Ovary (tissue), 9 donors: ENCODE measurements around the gene CACNB4. TPM values are rescaled to one million over a fixed set of nuclear protein-coding genes. Genes with fewer than 3 reads are reported as not detected.

Experiments
- DNase-seq, 5 donors: peaks; one replicate each; pipeline ENCODE4 v3.0.0-alpha.2; 2019 to 2020
- H3K27ac ChIP-seq, 2 donors: fragments of 200-600 bp; one replicate each; pipeline versions ENCODE4 v1.5.1 to v1.8.0; 2019 to 2022
- H3K27me3 ChIP-seq: fragments of 200-600 bp; one replicate; pipeline ENCODE4 v1.8.0; 2022
- H3K36me3 ChIP-seq: fragments of 200-600 bp; sonication (generic); one replicate; pipeline ENCODE4 v1.5.1; 2019
- H3K4me1 ChIP-seq: one replicate; pipeline ENCODE4 v1.8.1; 2013; ENCODE audit warnings: mild to moderate bottlenecking, moderate library complexity; ENCODE audit not compliant: insufficient read depth
- H3K4me3 ChIP-seq: fragments of 200-600 bp; sonication (generic); one replicate; pipeline ENCODE4 v1.5.1; 2017
- H3K9me3 ChIP-seq, 2 donors: fragments of 200-600 bp in 1 of 2; sonication (generic) in 1 of 2; one replicate each; pipeline versions ENCODE4 v1.5.1 to v1.8.1; 2013 to 2019; ENCODE audit warnings: mild to moderate bottlenecking in 1 of 2, moderate library complexity in 1 of 2
- EP300 ChIP-seq: sonication (generic); formaldehyde crosslinking; IDR thresholded peaks from one replicate; pipeline ENCODE4 v1.6.1; 2017; ENCODE audit warnings: antibody characterized with exemption
- POLR2A ChIP-seq: fragments of 450-650 bp; IDR thresholded peaks from one replicate; pipeline ENCODE4 v1.6.1; 2017; ENCODE audit warnings: antibody characterized with exemption, mild to moderate bottlenecking, moderate library complexity
- WGBS, 3 donors: extraction: QIAGEN DNeasy Blood & Tissue Kit in 1 of 3; methylation state at CpG; one replicate each; pipeline versions ENCODE4 v1.1.5 to v1.1.7; 2013 to 2017; 5-methylcytosine and 5-hydroxymethylcytosine counted together
- intact Hi-C, 4 donors: fragments of 100-400 bp; cut with DNase I; formaldehyde crosslinking; loops; one replicate each; pipeline versions ENCODE4 v1.11.0 to v1.15.1; 2022 to 2023
- polyA plus RNA-seq, 2 donors: library from polyadenylated mRNA; stranded (reverse); fragments of 200-250 nt in 1 of 2; fragments of 350-450 nt in 1 of 2; fragmentation: Illumina TruSeq in 1 of 2; extraction: RNeasy Lipid Tissue Mini Kit (QIAGEN cat#74804) in 1 of 2; gene quantifications; one replicate each; pipeline ENCODE4 v1.2.3, GENCODE V29; 2013 to 2014
- total RNA-seq, 7 donors: library from RNA; depleted of rRNA in 2 of 7; stranded (reverse); fragments of >200 nt in 2 of 7; fragmentation: NEBNext Ultra II Directional in 3 of 7; extraction: Animal tissue kit (Norgen Biotek cat#: 25700) in 3 of 7; gene quantifications; one replicate each; pipeline versions ENCODE4 v1.1.0 to v1.2.4, GENCODE V29; 2016 to 2023
- TF ChIP-seq, protein P1 (sequence below), 3 donors: fragments of 450-650 bp in 2 of 3; fragments of 200-600 bp in 1 of 3; IDR thresholded peaks; one replicate each; pipeline versions ENCODE4 v1.5.1 to v1.8.0; 2016 to 2022; ENCODE audit warnings: antibody characterized with exemption in 3 of 3, mild to moderate bottlenecking in 1 of 3
- donor health status: DM: no; HTN: no; CAD: no; lungs with moderate emphysema.
- donor health status: DM: no; HTN: no; CAD: no.
- donor health status: Bipolar disorder and iron deficiency.
- donor health status: DM: yes; HTN: yes; CAD: no.
- donor health status: DM: no; HTN: no; CAD: no.
- donor health status: DM: yes; HTN: yes; CAD: no.

Gene CACNB4
- total and polyA plus RNA-seq, 9 donors, result 0.23 to 1.9 (median 1.0) TPM

DNA sequence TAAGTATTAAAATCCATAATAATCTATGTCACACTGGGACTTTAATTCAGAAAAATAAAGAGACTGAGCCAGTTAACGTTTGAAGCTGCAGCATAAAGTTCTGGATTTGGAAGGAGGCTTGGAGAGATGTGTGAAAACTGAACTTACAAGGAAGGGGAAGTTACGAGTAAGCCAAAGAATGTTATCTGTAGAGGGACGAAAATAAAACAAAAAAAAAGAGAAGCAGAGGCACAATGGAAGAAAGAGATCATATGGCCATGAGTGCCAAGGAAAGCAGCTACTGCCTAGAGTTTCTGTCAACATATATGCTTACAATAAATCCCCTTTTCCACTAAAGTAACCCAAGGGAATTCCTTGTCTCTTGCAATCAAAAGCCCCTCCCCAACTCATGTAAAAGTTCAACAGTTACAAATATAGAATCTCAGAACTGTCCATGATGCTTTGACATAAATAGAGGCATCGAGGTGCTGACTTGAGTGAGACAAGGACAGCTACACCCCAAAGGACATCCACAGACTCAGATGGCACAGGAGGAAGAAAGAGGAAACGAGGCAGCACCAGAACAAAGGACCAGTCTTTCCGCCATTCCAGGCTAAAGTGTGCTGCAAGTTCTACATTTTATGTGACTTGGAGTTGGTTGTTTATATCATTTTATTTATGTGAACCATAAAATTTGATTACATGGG is 254.5 kb downstream of the CACNB4 start:
- H3K27me3 ChIP-seq, result no peaks in the 10 kb centered on the region
- intact Hi-C loops, result no loop called here
- TF ChIP-seq, protein P1, sequence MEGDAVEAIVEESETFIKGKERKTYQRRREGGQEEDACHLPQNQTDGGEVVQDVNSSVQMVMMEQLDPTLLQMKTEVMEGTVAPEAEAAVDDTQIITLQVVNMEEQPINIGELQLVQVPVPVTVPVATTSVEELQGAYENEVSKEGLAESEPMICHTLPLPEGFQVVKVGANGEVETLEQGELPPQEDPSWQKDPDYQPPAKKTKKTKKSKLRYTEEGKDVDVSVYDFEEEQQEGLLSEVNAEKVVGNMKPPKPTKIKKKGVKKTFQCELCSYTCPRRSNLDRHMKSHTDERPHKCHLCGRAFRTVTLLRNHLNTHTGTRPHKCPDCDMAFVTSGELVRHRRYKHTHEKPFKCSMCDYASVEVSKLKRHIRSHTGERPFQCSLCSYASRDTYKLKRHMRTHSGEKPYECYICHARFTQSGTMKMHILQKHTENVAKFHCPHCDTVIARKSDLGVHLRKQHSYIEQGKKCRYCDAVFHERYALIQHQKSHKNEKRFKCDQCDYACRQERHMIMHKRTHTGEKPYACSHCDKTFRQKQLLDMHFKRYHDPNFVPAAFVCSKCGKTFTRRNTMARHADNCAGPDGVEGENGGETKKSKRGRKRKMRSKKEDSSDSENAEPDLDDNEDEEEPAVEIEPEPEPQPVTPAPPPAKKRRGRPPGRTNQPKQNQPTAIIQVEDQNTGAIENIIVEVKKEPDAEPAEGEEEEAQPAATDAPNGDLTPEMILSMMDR (IDR thresholded peaks at IDR 0.05), result no peak
- no peak for DNase-seq
- no peaks in the 10 kb centered on the region for H3K9me3 ChIP-seq
- no peaks in the 10 kb centered on the region for H3K4me1 ChIP-seq
- H3K27ac ChIP-seq, result no peak overlapping the region
- no peak overlapping the region for H3K4me3 ChIP-seq
- 47 to 50% (median 48%) methylated on average over 6 of the region's 6 CpGs for WGBS, 3 donors
- no peaks in the 10 kb centered on the region for H3K36me3 ChIP-seq

GRCh38 chr2:151843691-151844061 is 255.2 kb downstream of the CACNB4 start:
- H3K27me3 ChIP-seq, result no peaks in the 10 kb centered on the region
- H3K4me1 ChIP-seq, result no peaks in the 10 kb centered on the region
- no peaks in the 10 kb centered on the region for H3K9me3 ChIP-seq
- no peak for DNase-seq
- no peaks in the 10 kb centered on the region for H3K36me3 ChIP-seq
- no peak overlapping the region for H3K27ac ChIP-seq
- H3K4me3 ChIP-seq, result no peak overlapping the region
- WGBS, 3 donors, result 78 to 100% (median 97%) methylated on average over 1 of the region's 1 CpG
- intact Hi-C loops, result no loop called here
- TF ChIP-seq POLR2A (no peak), EP300 (no peak)
- TF ChIP-seq, protein P1 (IDR thresholded peaks at IDR 0.05), result no peak

DNA sequence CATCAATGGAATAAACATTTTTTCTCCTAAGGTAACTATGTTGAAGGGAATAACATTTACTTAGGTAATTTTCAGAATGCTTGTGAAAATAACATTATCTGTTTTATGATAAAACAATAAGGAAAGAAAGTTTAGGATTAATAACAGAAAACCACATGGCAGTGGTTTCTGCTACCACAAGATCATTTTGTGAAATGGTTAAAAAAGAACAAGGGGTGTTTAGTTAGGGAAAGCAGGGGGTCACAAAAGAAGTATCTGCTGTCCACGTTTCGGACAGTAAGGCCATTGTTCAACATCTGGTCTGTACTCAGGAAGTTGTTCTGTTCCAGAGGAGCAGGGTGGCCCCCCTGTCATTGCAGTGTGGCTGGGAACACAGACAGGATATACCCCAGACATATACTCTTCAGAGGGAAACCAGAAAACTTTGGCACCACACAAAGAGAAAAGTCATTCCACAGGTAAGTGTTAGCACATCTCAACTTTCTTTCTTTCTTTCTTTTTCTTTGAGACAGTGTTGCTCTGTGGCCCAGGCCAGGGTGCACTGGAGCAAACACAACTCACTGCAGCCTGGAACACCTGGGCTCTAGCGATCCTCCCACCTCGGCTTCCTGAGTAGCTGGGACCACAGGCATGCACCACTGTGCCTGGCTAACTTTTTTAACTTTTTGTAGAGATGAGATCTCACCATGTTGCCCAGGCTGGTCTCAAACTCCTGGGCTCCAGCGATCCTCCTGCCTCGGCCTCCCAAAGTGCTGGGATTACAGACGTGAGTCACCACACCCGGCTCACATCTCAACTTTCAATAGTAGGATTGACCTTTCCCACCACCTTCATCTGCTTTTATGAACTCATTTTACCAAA is 255.8 kb downstream of the CACNB4 start:
- no peaks in the 10 kb centered on the region for H3K4me1 ChIP-seq
- no peak overlapping the region for H3K27ac ChIP-seq
- H3K4me3 ChIP-seq, result no peak overlapping the region
- no peak for TF ChIP-seq POLR2A
- TF ChIP-seq, protein P1 (IDR thresholded peaks at IDR 0.05), result no peak
- no peak for TF ChIP-seq EP300
- intact Hi-C loops, result no loop called here
- H3K36me3 ChIP-seq, result no peaks in the 10 kb centered on the region
- H3K27me3 ChIP-seq, result no peaks in the 10 kb centered on the region
- WGBS, 3 donors, result 76 to 84% (median 83%) methylated on average over 8 of the region's 8 CpGs
- no peak for DNase-seq
- H3K9me3 ChIP-seq, result no peaks in the 10 kb centered on the region

GRCh38 chr2:151841047-151841424 is 257.8 kb downstream of the CACNB4 start:
- Histone ChIP-seq H3K36me3 (no peaks in the 10 kb centered on the region), H3K4me1 (no peaks in the 10 kb centered on the region), H3K27me3 (no peaks in the 10 kb centered on the region), H3K4me3 (no peak overlapping the region), H3K27ac (no peak overlapping the region), H3K9me3 (no peaks in the 10 kb centered on the region)
- no peak for DNase-seq
- TF ChIP-seq POLR2A, result no peak
- TF ChIP-seq, protein P1 (IDR thresholded peaks at IDR 0.05), result no peak
- no peak for TF ChIP-seq EP300
- 88 to 97% (median 94%) methylated on average over 2 of the region's 2 CpGs for WGBS, 3 donors
- intact Hi-C loops, result no loop called here
